ENCODE results near the gene RPH3AL.

Gene RPH3AL

DNA sequence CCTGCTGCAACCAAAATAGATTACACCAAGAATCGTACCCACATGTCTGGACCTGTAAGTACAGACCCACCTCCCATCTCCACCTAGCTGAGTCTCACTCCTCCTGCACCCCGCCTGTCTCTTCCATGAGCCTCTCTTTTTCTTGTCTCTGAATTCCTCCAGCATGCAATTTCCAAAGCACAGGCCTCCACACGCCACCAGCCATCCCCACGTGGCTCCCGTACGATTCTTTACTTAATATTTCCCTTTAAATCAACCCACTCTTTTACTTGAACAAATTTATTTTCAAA is 1.2 kb downstream of the RPH3AL start:
- no peaks in the 10 kb centered on the region for H3K27me3 Mint-ChIP-seq (ENCODE audit: low read depth)
- no peak overlapping the region for H3K4me3 Mint-ChIP-seq
- H3K9me3 Mint-ChIP-seq = peaks cover 8% of the 10 kb centered on the region
- H3K4me1 Mint-ChIP-seq (ENCODE audit: low read depth) = no peaks in the 10 kb centered on the region
- H3K27ac Mint-ChIP-seq = no peak overlapping the region
- H3K36me3 Mint-ChIP-seq (ENCODE audit: low read depth) = peaks cover under 1% of the 10 kb centered on the region

DNA sequence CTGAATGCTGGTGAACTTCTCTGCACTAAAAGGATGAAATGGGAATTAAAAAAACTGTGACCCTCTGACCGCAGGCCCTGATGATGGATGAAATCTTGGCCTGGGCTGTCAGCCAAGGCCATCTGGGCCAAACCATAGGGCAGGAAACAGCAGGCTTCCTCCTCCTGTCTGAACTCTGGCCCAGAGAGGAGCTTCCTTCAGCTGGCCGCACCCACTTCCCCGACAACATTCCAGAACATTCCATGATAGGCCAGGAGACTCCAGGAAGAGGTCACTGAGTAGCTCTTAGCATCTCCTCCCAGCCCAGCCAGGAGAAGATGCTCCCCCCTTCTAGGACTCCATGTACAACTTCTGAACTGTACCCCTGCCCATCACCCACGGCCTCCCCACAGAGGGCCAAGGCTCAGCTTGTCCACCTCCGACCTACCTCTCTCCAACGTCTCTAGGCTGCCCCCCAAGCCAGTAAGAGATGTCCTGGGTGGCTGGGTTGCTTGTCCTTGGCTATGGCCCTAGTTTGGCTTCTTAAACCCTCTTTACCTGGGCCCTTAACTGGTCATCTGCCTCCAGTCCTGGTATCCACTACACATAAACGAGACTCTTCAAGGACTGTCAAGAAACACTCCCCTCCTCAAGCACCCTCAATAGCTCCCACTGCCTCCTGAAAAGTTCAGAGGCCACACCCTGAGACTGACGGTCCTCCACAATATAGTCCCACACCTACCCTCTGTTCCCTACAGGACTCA is 1.7 kb downstream of the RPH3AL start:
- H3K4me1 Mint-ChIP-seq (ENCODE audit: low read depth) = no peaks in the 10 kb centered on the region
- H3K27me3 Mint-ChIP-seq (ENCODE audit: low read depth) = no peaks in the 10 kb centered on the region
- no peaks in the 10 kb centered on the region for H3K36me3 Mint-ChIP-seq (ENCODE audit: low read depth)
- H3K27ac Mint-ChIP-seq = no peak overlapping the region
- H3K4me3 Mint-ChIP-seq = no peak overlapping the region
- peaks cover 7% of the 10 kb centered on the region for H3K9me3 Mint-ChIP-seq

DNA sequence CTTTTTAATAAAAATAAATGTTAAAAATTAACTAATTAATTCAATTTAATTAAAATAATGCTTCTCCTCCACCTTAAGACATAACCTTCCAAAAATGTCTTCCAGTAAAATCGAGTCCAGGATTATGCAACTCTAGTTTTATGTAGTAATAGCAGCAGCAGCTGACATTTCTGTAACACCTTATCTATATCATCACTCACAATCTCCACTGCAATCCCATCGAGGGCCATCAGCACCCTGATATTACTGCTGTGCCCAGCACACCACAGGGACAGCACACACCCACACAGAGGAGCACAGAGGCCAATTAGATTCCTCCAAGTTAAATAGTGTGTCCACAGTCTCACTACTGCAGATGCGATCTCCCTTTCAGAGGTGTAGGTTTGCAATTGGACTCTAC is 2.9 kb downstream of the RPH3AL start:
- Mint-ChIP-seq H3K4me3 (no peak overlapping the region), H3K36me3 (ENCODE audit: low read depth) (no peaks in the 10 kb centered on the region), H3K9me3 (no peaks in the 10 kb centered on the region), H3K4me1 (ENCODE audit: low read depth) (no peaks in the 10 kb centered on the region), H3K27me3 (ENCODE audit: low read depth) (no peaks in the 10 kb centered on the region), H3K27ac (no peak overlapping the region)

DNA sequence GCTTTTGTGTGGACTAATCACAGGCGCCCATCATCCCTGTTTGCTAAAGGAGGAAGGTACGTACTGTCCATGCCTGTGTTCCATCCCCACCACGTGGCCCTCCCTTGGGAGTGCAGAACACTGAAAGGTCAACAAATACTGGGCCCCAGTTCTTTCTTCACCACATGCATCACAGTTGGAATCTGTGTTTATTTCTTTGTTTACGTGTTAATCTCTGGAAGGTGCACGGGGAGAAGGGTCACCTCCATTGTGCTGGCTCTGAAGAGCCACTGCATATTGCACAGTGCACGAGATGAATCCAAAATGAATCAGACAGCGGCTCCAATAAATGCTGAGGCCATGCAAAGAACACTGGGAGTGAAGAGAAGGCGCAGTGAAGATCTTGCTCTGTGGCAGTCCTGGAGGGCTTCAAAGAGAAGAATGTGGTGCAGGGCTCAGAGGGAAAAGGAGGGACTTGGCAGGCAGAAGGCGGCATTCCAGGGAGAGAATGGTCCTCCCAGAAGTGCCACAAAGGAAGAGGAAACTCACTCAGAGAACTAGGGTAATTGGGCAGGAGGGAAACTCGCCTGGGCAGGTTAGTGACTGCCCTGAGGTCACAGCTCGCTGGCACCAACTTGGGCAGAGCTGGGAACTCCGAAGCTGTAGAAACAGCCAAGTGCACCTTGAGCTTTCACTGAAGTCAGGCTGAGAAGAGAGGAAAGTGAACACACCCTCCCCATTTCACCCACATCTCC is 3.7 kb downstream of the RPH3AL start:
- Mint-ChIP-seq H3K4me1 (ENCODE audit: low read depth) (no peaks in the 10 kb centered on the region), H3K4me3 (no peak overlapping the region), H3K36me3 (ENCODE audit: low read depth) (no peaks in the 10 kb centered on the region), H3K27me3 (ENCODE audit: low read depth) (no peaks in the 10 kb centered on the region), H3K9me3 (peaks cover 7% of the 10 kb centered on the region), H3K27ac (no peak overlapping the region)

DNA sequence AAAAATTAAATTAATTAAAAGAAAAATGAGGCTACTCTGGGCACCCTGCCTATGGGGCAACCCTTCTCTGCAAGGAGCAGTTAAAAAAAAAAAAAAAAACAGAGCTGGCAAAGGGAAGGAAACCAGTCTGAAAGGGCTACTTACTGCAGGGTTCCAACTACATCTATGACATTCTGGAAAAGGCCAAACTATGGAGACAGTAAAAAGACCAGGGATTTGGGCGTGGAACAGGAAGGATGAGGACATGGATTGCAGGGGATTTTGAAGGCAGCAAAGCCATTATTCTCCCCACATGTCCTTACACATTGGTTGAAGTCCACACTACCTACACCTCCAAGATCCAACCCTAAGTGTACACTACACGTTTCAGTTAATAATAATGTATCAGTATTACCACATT is 4.6 kb downstream of the RPH3AL start:
- Mint-ChIP-seq H3K4me3 (no peak overlapping the region), H3K4me1 (ENCODE audit: low read depth) (no peaks in the 10 kb centered on the region)

DNA sequence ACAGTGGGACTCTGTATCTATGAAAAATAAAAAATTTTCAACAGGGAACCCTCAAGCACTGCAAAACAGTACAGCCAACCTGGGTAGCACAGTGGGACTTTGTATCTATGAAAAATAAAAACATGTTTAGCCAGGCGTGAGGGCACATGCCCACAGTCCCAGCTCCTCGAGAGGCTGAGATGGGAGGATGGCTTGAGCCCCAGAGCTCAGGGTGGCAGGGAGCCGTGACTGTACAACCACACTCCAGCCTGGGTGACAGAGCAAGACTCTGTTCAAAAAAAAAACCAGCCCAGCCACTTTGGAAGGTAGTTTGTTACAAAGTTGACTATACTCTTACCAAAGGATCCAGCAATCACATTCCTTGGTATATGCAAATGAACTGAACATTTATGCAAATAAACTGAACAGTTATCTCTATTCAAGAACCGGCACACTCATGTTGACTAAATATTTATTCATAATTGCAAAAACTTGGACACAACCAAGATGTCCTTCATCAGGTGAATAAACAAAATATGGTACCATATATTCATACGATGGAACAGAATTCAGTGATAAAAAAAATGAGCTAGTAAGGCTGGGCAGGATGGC is 5.2 kb downstream of the RPH3AL start:
- no peak overlapping the region for H3K27ac Mint-ChIP-seq
- peaks cover 7% of the 10 kb centered on the region for H3K9me3 Mint-ChIP-seq
- H3K36me3 Mint-ChIP-seq (ENCODE audit: low read depth) = no peaks in the 10 kb centered on the region

More for the DNA sequence above, 4.6 kb downstream of the RPH3AL start:
- Mint-ChIP-seq H3K36me3 (ENCODE audit: low read depth) (no peaks in the 10 kb centered on the region), H3K27me3 (ENCODE audit: low read depth) (no peaks in the 10 kb centered on the region), H3K27ac (no peak overlapping the region), H3K9me3 (peaks cover 7% of the 10 kb centered on the region)

DNA sequence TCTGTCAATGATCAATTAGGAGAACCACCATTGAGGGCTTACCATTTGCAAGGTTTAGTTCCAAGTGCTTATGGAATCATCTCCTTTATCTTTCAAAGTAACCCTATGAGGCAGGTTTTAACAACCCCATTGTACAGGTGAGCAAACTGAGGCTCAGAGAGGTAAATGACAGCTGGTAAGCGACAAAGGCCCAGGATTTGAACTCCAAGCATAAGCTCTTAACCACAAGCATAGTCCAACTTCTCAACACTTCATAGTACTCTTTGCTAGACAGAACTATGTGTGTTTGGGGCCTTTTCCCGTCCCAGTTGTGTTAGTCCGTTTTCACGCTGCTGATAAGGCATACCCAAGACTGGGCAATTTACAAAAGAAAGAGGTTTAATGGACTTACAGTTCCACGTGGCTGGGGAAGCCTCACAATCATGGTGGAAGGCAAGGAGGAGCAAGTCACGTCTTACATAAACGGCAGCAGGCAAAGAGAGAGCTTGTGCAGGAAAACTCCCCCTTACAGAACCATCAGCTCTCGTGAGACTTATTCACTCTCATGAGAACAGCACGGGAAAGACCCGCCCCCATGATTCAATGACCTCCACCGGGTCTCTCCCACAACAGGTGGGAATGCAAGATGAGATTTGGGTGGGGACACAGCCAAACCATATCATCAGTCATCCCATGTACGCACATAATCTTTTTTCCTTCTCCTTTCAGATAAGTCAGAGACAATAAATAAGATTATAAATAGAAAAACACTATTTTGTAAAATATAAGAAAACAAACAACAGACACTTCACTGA is 6.4 kb downstream of the RPH3AL start:
- no peaks in the 10 kb centered on the region for H3K36me3 Mint-ChIP-seq (ENCODE audit: low read depth)
- H3K4me1 Mint-ChIP-seq (ENCODE audit: low read depth) = no peaks in the 10 kb centered on the region
- no peak overlapping the region for H3K4me3 Mint-ChIP-seq
- no peak overlapping the region for H3K27ac Mint-ChIP-seq
- peaks cover 7% of the 10 kb centered on the region for H3K9me3 Mint-ChIP-seq
- H3K27me3 Mint-ChIP-seq (ENCODE audit: low read depth) = no peaks in the 10 kb centered on the region

More for the DNA sequence above, 5.2 kb downstream of the RPH3AL start:
- H3K4me1 Mint-ChIP-seq (ENCODE audit: low read depth) = no peaks in the 10 kb centered on the region
- no peak overlapping the region for H3K4me3 Mint-ChIP-seq
- H3K27me3 Mint-ChIP-seq (ENCODE audit: low read depth) = no peaks in the 10 kb centered on the region

DNA sequence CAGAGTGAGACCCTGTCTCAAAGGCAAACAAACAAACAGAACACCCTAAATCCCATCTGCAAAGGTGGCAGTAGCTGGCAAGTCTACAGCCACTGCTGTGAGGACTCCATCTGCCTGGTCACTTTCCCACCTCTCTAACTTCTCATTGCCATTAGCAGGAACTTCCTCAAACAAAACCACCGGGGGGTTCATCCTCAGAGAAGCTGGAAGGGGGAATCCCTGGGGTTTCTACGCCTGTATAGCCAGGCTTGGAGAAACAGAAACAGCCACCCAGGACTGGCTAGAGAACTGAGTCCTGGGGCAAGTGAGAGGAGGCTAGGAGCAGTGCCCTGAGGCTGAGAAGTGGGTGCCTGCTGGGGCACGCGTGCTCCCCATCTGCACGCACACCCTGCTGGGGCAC is 7.3 kb downstream of the RPH3AL start:
- H3K9me3 Mint-ChIP-seq = peaks cover 7% of the 10 kb centered on the region
- H3K4me1 Mint-ChIP-seq (ENCODE audit: low read depth) = no peaks in the 10 kb centered on the region
- H3K27ac Mint-ChIP-seq = no peak overlapping the region
- no peaks in the 10 kb centered on the region for H3K36me3 Mint-ChIP-seq (ENCODE audit: low read depth)
- H3K27me3 Mint-ChIP-seq (ENCODE audit: low read depth) = no peaks in the 10 kb centered on the region
- no peak overlapping the region for H3K4me3 Mint-ChIP-seq

DNA sequence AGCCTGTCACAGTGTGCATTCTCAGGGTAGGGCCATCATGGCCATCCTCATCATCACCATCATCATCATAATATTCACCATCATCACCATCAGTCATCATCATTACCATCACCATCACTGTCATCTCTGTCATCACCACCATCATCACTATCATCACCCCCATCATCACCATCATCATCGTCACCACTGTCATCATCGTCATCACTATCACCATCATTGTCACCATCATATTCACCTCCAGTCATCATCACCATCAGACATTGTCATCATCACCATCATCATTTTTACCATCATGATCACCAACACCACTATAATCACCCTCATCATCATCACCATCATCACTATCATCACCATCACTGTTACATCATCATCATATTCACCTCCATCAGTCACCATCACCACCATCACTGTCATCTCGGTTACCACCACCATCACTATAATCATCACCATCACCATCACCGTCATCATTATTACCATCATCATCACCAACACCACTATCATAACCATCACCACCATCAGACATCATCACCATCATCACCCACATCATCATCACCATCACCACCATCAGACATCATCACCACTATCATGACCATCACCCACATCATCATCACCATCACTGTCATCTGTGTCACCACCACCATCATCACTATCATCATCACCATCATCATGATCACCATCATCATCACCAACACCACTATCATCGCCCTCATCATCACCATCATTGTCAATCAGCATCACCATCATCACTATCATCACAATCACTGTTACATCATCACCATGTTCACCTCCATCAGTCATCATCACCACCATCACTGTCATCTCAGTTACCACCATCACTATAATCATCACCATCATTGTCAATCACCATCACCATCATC is 8.5 kb downstream of the RPH3AL start:
- no peak overlapping the region for H3K4me3 Mint-ChIP-seq
- H3K27ac Mint-ChIP-seq = no peak overlapping the region
- no peaks in the 10 kb centered on the region for H3K36me3 Mint-ChIP-seq (ENCODE audit: low read depth)
- no peaks in the 10 kb centered on the region for H3K4me1 Mint-ChIP-seq (ENCODE audit: low read depth)
- H3K9me3 Mint-ChIP-seq = peaks cover 7% of the 10 kb centered on the region
- no peaks in the 10 kb centered on the region for H3K27me3 Mint-ChIP-seq (ENCODE audit: low read depth)

DNA sequence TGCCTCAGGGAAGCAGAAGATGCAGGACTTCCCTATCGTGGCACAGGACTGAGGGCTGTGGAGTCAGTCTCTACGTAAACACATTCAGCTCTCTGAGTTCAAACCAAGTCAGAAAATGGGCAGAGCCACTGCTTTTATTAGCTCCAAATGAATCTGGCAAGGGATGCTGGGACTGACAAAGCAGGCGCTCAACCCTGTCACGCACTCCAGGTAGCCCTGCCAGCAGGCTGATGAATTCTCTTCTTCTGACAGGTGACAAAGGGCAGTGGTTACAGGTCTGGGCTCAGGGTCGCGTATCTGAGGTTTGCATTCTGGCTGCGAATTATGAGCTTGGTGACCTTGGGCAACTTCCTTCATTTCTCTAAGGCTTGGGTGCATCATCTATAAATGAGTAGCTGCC is 9.4 kb downstream of the RPH3AL start:
- Mint-ChIP-seq H3K4me1 (ENCODE audit: low read depth) (no peaks in the 10 kb centered on the region), H3K36me3 (ENCODE audit: low read depth) (no peaks in the 10 kb centered on the region), H3K4me3 (no peak overlapping the region), H3K27ac (no peak overlapping the region), H3K27me3 (ENCODE audit: low read depth) (no peaks in the 10 kb centered on the region), H3K9me3 (peaks cover 7% of the 10 kb centered on the region)

DNA sequence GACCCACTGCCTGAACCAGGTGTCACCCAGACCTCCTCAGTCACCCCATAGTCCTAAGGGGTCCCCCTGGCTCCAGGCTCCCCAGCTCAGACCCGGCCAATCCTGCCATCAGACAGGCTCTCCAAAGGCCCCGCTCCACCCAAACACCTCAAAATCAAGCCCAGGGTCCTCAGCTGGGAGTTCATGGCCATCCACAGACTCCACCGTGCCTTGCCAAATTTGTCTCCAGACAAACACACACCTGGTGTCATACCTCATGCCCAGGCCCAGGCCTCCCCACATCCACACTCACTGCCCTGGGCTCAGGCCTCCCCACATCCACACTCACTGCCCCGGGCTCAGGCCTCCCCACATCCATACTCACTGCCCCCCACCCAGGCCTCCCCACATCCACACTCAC is 12.5 kb downstream of the RPH3AL start:
- peaks cover 7% of the 10 kb centered on the region for H3K9me3 Mint-ChIP-seq
- H3K36me3 Mint-ChIP-seq (ENCODE audit: low read depth) = no peaks in the 10 kb centered on the region
- H3K27me3 Mint-ChIP-seq (ENCODE audit: low read depth) = peaks cover 6% of the 10 kb centered on the region
- H3K4me1 Mint-ChIP-seq (ENCODE audit: low read depth) = no peaks in the 10 kb centered on the region
- no peak overlapping the region for H3K27ac Mint-ChIP-seq
- no peak overlapping the region for H3K4me3 Mint-ChIP-seq

DNA sequence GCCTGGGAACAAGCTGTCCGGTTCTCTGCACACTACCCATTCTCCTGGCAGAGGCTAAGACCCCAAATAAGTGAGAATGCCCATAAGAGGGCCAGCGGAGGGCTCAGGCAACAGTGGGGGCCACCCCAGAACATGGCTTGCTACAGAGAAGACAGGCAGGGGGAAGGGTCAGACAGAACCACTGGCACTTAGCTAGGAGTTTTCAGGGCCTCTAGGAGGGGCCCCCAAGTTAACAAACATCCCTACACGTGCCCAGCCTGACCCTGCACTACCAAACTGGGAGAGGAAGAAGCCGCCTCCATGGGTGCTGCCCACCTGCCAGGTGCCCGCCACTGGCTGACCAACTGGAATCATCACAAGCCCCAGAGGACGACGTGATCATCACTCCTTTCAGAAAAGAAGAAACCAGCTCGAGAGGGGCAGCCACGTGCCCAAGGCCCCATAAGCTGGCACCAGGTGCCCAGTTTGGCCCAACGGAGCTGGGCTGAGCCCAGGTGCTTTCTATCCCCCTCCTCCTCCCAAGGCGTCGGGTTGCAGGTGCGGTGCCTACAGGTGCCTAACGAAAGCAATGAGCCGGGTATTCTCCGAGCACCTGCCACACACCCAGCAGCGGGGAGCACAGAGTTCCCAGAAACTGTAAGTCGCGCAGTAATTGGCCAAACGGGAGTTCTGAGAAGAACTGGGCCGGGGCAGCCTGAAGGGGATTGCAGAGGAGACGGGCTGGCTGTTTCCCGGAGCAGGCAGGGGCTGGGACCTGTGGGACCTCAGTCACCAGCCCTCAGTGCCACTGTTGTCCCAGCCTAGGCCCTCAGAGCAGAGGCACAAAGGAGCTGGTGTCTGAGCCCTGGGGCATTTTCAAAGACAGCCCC is 13.2 kb downstream of the RPH3AL start:
- H3K36me3 Mint-ChIP-seq (ENCODE audit: low read depth) = no peaks in the 10 kb centered on the region
- peaks cover 6% of the 10 kb centered on the region for H3K27me3 Mint-ChIP-seq (ENCODE audit: low read depth)
- no peaks in the 10 kb centered on the region for H3K4me1 Mint-ChIP-seq (ENCODE audit: low read depth)
- H3K27ac Mint-ChIP-seq = no peak overlapping the region
- no peak overlapping the region for H3K4me3 Mint-ChIP-seq
- peaks cover 5% of the 10 kb centered on the region for H3K9me3 Mint-ChIP-seq

DNA sequence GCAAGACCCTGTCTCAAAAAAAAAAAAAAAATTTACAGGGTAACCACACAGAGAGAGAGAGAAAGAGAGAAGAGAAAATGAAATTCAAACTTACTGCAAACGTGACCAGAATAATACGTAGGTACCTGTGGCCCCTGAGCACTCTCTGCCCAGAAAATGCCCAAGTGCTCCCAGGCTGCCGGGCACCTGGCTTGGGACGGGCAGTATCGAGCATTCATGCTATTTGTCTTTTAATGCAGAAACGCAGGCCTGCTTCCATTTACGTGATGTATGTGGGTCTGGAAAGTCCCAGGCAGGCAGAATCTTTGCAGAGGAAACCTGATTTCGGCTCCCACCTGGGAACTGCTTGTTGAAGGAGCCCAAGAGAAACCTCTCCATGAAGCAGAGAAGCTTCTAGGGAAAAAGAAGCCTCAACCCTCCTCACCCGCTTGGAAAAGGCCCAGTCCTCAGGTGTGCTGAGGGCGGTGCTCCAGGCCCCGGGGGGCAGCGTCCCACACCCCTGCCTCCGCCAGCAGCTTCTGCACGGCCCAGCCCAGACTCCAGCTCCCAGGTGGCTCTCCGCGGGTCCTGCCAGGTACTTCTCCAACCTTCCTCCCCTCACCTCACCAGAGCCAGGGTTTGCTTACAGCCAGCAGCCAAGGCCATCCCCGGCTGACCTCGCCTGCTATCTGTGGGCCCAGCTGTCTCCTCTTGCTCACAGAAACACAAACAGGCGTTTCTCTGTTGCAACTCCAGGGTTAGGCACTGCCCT is 14.0 kb downstream of the RPH3AL start:
- Mint-ChIP-seq H3K4me1 (ENCODE audit: low read depth) (no peaks in the 10 kb centered on the region), H3K36me3 (ENCODE audit: low read depth) (no peaks in the 10 kb centered on the region), H3K4me3 (no peak overlapping the region), H3K27me3 (ENCODE audit: low read depth) (peaks cover 12% of the 10 kb centered on the region), H3K9me3 (no peaks in the 10 kb centered on the region), H3K27ac (no peak overlapping the region)

All from T-helper 1 cell treated with Interleukin-12 subunit alpha and Interleukin-12 subunit beta and Interleukin-4 antibody, amounts not matched to agents 30 μg/mL and 1 μg/mL, for 36 hours (primary cell).